Stimulated activated CD8-positive, alpha-beta memory T cell treated with anti-CD3 and anti-CD28 coated beads, Interleukin-7, amount 100 ng/mL, for 1 hour (primary cell): ENCODE results near the gene PHYHIPL.

Experiments
- DNase-seq, 2 donors: peaks; one replicate each; pipeline ENCODE4 v3.0.0-alpha.2; 2020; ENCODE audit warnings: low read depth in 2 of 2

Gene PHYHIPL

GRCh38 chr10:59176241-59177030 lies at the start of gene PHYHIPL:
PHYHIPL (plus strand) TSS chr10:59176643; CDS start chr10:59176854, 211 bp downstream.
- DNase-seq: no peak

- DNase-seq: no peak
Observed at GRCh38 chr10:59126991-59127390, 49.5 kb upstream of the PHYHIPL start.

- DNase-seq: no peak
Observed at GRCh38 chr10:59127991-59128390, 48.5 kb upstream of the PHYHIPL start.

- no peak for DNase-seq
Observed at GRCh38 chr10:59129867-59130266, 46.6 kb upstream of the PHYHIPL start.

- DNase-seq: no peak
Observed at GRCh38 chr10:59131666-59132065, 44.8 kb upstream of the PHYHIPL start.

- DNase-seq: no peak
Observed at GRCh38 chr10:59133841-59134593, 42.4 kb upstream of the PHYHIPL start.

GRCh38 chr10:59134785-59135184 lies 41.7 kb upstream of the PHYHIPL start:
- no peak for DNase-seq

GRCh38 chr10:59135275-59135674 lies 41.2 kb upstream of the PHYHIPL start:
- no peak for DNase-seq

- no peak for DNase-seq
Observed at GRCh38 chr10:59138052-59138451, 38.4 kb upstream of the PHYHIPL start.

GRCh38 chr10:59143544-59143943 lies 32.9 kb upstream of the PHYHIPL start:
- DNase-seq: no peak

GRCh38 chr10:59148701-59149100 lies 27.7 kb upstream of the PHYHIPL start:
- DNase-seq: no peak

GRCh38 chr10:59155556-59155955 lies 20.9 kb upstream of the PHYHIPL start:
- DNase-seq: no peak

GRCh38 chr10:59167512-59167911 lies 8.9 kb upstream of the PHYHIPL start:
- DNase-seq: no peak

GRCh38 chr10:59172567-59172966 lies 3.9 kb upstream of the PHYHIPL start:
- no peak for DNase-seq

GRCh38 chr10:59173414-59173813 lies 3.0 kb upstream of the PHYHIPL start:
- no peak for DNase-seq

GRCh38 chr10:59175538-59176240 lies 754 bp upstream of the PHYHIPL start:
- no peak for DNase-seq

- DNase-seq: no peak
Observed at GRCh38 chr10:59177031-59177797, 771 bp downstream of the PHYHIPL start.

- DNase-seq: no peak
Observed at GRCh38 chr10:59177836-59178235, 1.4 kb downstream of the PHYHIPL start.

GRCh38 chr10:59179068-59179467 lies 2.6 kb downstream of the PHYHIPL start:
- no peak for DNase-seq

- no peak for DNase-seq
Observed at GRCh38 chr10:59180689-59181270, 4.3 kb downstream of the PHYHIPL start.

- no peak for DNase-seq
Observed at GRCh38 chr10:59181668-59182067, 5.2 kb downstream of the PHYHIPL start.
